Measurements from ENCODE around the gene RBM44. TPM values are rescaled to one million over a fixed set of nuclear protein-coding genes. Genes with fewer than 3 reads are reported as not detected.
"Not testable (repeated sequence)": the region's sequence is repeated elsewhere in the genome, so short reads cannot be mapped to it uniquely, and the experiment has no call there.

Gene RBM44
- total and polyA plus RNA-seq, 2 donors (not counting 1 experiment from before 2014, with no cell fraction given) = 0.17 to 0.34 TPM

- no peaks in the 10 kb centered on the region for H3K79me2 ChIP-seq (ENCODE audit: control insufficient read depth, insufficient read depth, low read length)
- H3K9me3 ChIP-seq (ENCODE audit: control insufficient read depth, insufficient read depth, low read depth, low read length) = no peaks in the 10 kb centered on the region
- H3K4me1 ChIP-seq (ENCODE audit: control insufficient read depth, extremely low read depth, insufficient read depth, low read length) = no peaks in the 10 kb centered on the region
- no peaks in the 10 kb centered on the region for H3K27me3 ChIP-seq (ENCODE audit: control insufficient read depth, insufficient read depth, low read length)
- no peak for DNase-seq (ENCODE audit: low read depth in 2 of 2)
- no peak overlapping the region for H3K27ac ChIP-seq (ENCODE audit: insufficient read depth, low read length)
- H4K20me1 ChIP-seq (ENCODE audit: control insufficient read depth, extremely low read depth, insufficient read depth, low read length) = no peaks in the 10 kb centered on the region
- no peak overlapping the region for H3K4me2 ChIP-seq (ENCODE audit: extremely low read depth, insufficient read depth, low read length)
- H3K4me3 ChIP-seq (replicated peaks in 1 of 4; ENCODE audit: control extremely low read depth in 1 of 4, insufficient read depth in 1 of 4, low read depth in 3 of 4, low read length in 4 of 4) = no peak overlapping the region
- H3K9ac ChIP-seq (ENCODE audit: insufficient read depth, low read length) = no peak overlapping the region
- no peaks in the 10 kb centered on the region for H3K36me3 ChIP-seq (ENCODE audit: control insufficient read depth, insufficient read depth, low read length)
- TF ChIP-seq EZH2 (IDR thresholded peaks at IDR 0.05; ENCODE audit: low read length, missing control alignments) (no peak), CTCF (conservative IDR thresholded peaks at IDR 0.05 in 1 of 2, IDR thresholded peaks at IDR 0.05 in 1 of 2; ENCODE audit: low read depth in 1 of 2, low read length in 2 of 2) (no peak)
- no peak overlapping the region for H2AFZ ChIP-seq (ENCODE audit: low read length)
Measured at GRCh38 chr2:237841051-237841450, 42.5 kb downstream of the RBM44 start.

- DNase-seq (ENCODE audit: low read depth in 2 of 2); H3K27ac ChIP-seq (ENCODE audit: insufficient read depth, low read length); H3K4me3 ChIP-seq (replicated peaks in 1 of 4; ENCODE audit: control extremely low read depth in 1 of 4, insufficient read depth in 1 of 4, low read depth in 3 of 4, low read length in 4 of 4); H3K9ac ChIP-seq (ENCODE audit: insufficient read depth, low read length); H3K4me1 ChIP-seq (ENCODE audit: control insufficient read depth, extremely low read depth, insufficient read depth, low read length); H3K79me2 ChIP-seq (ENCODE audit: control insufficient read depth, insufficient read depth, low read length); H3K9me3 ChIP-seq (ENCODE audit: control insufficient read depth, insufficient read depth, low read depth, low read length); H3K4me2 ChIP-seq (ENCODE audit: extremely low read depth, insufficient read depth, low read length); H3K27me3 ChIP-seq (ENCODE audit: control insufficient read depth, insufficient read depth, low read length); H4K20me1 ChIP-seq (ENCODE audit: control insufficient read depth, extremely low read depth, insufficient read depth, low read length); H2AFZ ChIP-seq (ENCODE audit: low read length); H3K36me3 ChIP-seq (ENCODE audit: control insufficient read depth, insufficient read depth, low read length): not testable (repeated sequence)
Measured at GRCh38 chr2:237848940-237849339, 50.4 kb downstream of the RBM44 start.

GRCh38 chr2:237854295-237854694, 55.7 kb downstream of the RBM44 start:
- no peak for DNase-seq (ENCODE audit: low read depth in 2 of 2)
- H3K27ac ChIP-seq (ENCODE audit: insufficient read depth, low read length) = no peak overlapping the region
- TF ChIP-seq EZH2 (IDR thresholded peaks at IDR 0.05; ENCODE audit: low read length, missing control alignments) (no peak), CTCF (conservative IDR thresholded peaks at IDR 0.05 in 1 of 2, IDR thresholded peaks at IDR 0.05 in 1 of 2; ENCODE audit: low read depth in 1 of 2, low read length in 2 of 2) (no peak)
- no peak overlapping the region for H3K9ac ChIP-seq (ENCODE audit: insufficient read depth, low read length)
- H3K36me3 ChIP-seq (ENCODE audit: control insufficient read depth, insufficient read depth, low read length) = no peaks in the 10 kb centered on the region
- no peaks in the 10 kb centered on the region for H3K9me3 ChIP-seq (ENCODE audit: control insufficient read depth, insufficient read depth, low read depth, low read length)
- peaks cover 17% of the 10 kb centered on the region for H3K27me3 ChIP-seq (ENCODE audit: control insufficient read depth, insufficient read depth, low read length)
- H3K4me3 ChIP-seq (replicated peaks in 1 of 4; ENCODE audit: control extremely low read depth in 1 of 4, insufficient read depth in 1 of 4, low read depth in 3 of 4, low read length in 4 of 4) = no peak overlapping the region
- no peaks in the 10 kb centered on the region for H3K4me1 ChIP-seq (ENCODE audit: control insufficient read depth, extremely low read depth, insufficient read depth, low read length)
- no peak overlapping the region for H2AFZ ChIP-seq (ENCODE audit: low read length)
- no peaks in the 10 kb centered on the region for H3K79me2 ChIP-seq (ENCODE audit: control insufficient read depth, insufficient read depth, low read length)
- H3K4me2 ChIP-seq (ENCODE audit: extremely low read depth, insufficient read depth, low read length) = no peak overlapping the region
- H4K20me1 ChIP-seq (ENCODE audit: control insufficient read depth, extremely low read depth, insufficient read depth, low read length) = no peaks in the 10 kb centered on the region

All from fibroblast of lung (primary cell).